ENCODE data around the gene CCDC3.

The CCDC3 gene

DNA sequence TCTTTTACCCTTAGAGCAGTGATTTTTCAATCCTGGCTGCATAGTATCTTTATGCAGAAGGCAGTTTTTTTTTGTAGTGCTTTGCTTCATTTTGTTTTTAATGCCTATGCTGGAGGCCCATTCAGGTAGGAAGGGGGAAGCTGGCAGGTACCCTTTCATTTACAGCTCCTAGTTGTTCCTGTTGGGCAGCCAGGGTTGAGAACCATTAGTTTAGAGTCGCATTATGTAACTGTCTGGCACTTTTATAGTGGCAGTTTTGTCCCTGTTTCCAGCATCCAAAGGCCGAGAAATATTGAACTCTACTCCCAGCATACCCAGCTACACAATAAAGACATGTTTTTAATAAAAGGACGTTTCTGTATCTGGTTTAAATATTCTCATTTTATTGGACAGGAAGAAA is 110.6 kb downstream of the CCDC3 start:
- WGBS (ENCODE audit: extremely low coverage, insufficient coverage, low lambda C conversion rate) = no CpG with 5 or more reads among the region's 3 CpGs
- Histone ChIP-seq H3K27ac (ENCODE audit: low read depth, low read length) (no peak overlapping the region), H3K27me3 (ENCODE audit: insufficient read depth, low read length, poor library complexity) (no peaks in the 10 kb centered on the region), H3K79me1 (ENCODE audit: low read length) (no peaks in the 10 kb centered on the region), H3K18ac (ENCODE audit: low read length) (no peak overlapping the region), H4K5ac (ENCODE audit: low read length) (no peak overlapping the region), H3K4ac (ENCODE audit: low read depth, low read length) (no peak overlapping the region), H2AK5ac (ENCODE audit: low read length) (no peak overlapping the region), H3K9ac (ENCODE audit: low read length) (no peak overlapping the region), H2BK5ac (ENCODE audit: low read length) (no peak overlapping the region), H3K4me1 (ENCODE audit: control insufficient read depth, low read depth, low read length) (no peaks in the 10 kb centered on the region), H2BK120ac (ENCODE audit: low read depth, low read length) (no peak overlapping the region), H3K4me3 (ENCODE audit: low read length) (no peak overlapping the region), H3K4me2 (ENCODE audit: low read length) (no peak overlapping the region), H2BK15ac (replicated peaks; ENCODE audit: low read depth) (no peak overlapping the region), H3K23ac (ENCODE audit: low read length) (no peak overlapping the region), H3K36me3 (ENCODE audit: control insufficient read depth, insufficient read depth, low read length) (no peaks in the 10 kb centered on the region), H3K79me2 (ENCODE audit: control insufficient read depth, insufficient read depth, low read length) (no peaks in the 10 kb centered on the region), H3K56ac (ENCODE audit: low read length) (no peak overlapping the region), H4K8ac (ENCODE audit: low read depth, low read length) (no peak overlapping the region)
- DNase-seq = no peak

DNA sequence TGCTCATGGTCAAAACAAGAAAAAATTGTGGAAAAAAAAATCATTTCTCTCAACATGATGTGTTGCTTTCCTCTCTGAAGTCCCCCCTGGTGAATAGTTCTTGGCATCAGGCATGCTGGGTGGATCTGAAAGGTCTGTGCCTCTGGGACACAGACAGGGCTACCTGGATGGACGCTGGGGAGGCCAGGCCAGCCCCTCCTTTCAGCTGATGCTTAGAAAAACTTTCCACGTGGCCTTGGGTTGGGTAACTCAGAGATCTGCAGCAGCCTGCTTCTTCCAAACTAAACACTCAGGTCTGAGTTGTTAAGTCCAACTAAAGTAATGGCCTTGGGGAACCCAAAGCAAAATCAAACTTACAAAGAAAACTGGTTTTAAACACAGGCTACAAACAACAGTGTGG is 113.0 kb downstream of the CCDC3 start:
- no peak overlapping the region for H2AK5ac ChIP-seq (ENCODE audit: low read length)
- no peak overlapping the region for H3K9ac ChIP-seq (ENCODE audit: low read length)
- no peaks in the 10 kb centered on the region for H3K4me1 ChIP-seq (ENCODE audit: control insufficient read depth, low read depth, low read length)
- H3K4ac ChIP-seq (ENCODE audit: low read depth, low read length) = no peak overlapping the region
- H3K56ac ChIP-seq (ENCODE audit: low read length) = no peak overlapping the region
- H2BK15ac ChIP-seq (replicated peaks; ENCODE audit: low read depth) = no peak overlapping the region
- H3K27ac ChIP-seq (ENCODE audit: low read depth, low read length) = no peak overlapping the region
- H2BK5ac ChIP-seq (ENCODE audit: low read length) = no peak overlapping the region
- H3K36me3 ChIP-seq (ENCODE audit: control insufficient read depth, insufficient read depth, low read length) = no peaks in the 10 kb centered on the region
- no peaks in the 10 kb centered on the region for H3K27me3 ChIP-seq (ENCODE audit: insufficient read depth, low read length, poor library complexity)
- no peak overlapping the region for H3K4me2 ChIP-seq (ENCODE audit: low read length)
- no peaks in the 10 kb centered on the region for H3K79me1 ChIP-seq (ENCODE audit: low read length)
- no peaks in the 10 kb centered on the region for H3K79me2 ChIP-seq (ENCODE audit: control insufficient read depth, insufficient read depth, low read length)
- no peak overlapping the region for H4K8ac ChIP-seq (ENCODE audit: low read depth, low read length)
- no peak overlapping the region for H3K23ac ChIP-seq (ENCODE audit: low read length)
- DNase-seq = no peak
- H3K4me3 ChIP-seq (ENCODE audit: low read length) = no peak overlapping the region
- WGBS (ENCODE audit: extremely low coverage, insufficient coverage, low lambda C conversion rate) = no CpG with 5 or more reads among the region's 2 CpGs
- H4K5ac ChIP-seq (ENCODE audit: low read length) = no peak overlapping the region
- H2BK120ac ChIP-seq (ENCODE audit: low read depth, low read length) = no peak overlapping the region
- H3K18ac ChIP-seq (ENCODE audit: low read length) = no peak overlapping the region

DNA sequence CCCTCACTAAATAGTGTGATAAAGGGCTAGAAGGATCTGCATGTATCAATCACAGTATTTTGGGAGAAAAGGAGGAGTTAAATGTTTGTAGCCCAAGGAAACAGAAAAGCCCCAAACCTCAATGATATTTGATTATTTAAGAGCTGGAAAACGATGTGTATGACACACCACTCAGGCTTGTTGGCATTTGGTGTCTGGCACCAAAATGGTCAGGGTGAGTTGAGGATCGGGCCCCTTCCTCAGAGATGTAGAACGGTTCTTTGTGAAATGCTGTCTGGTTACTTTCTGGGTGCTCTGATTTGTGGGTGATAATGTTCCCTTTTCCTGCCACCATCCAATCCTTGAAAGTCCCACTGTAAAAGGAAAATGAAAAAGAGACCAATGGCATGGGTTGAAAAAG is 113.7 kb downstream of the CCDC3 start:
- Histone ChIP-seq H3K79me2 (ENCODE audit: control insufficient read depth, insufficient read depth, low read length) (no peaks in the 10 kb centered on the region), H2AK5ac (ENCODE audit: low read length) (no peak overlapping the region), H3K79me1 (ENCODE audit: low read length) (no peaks in the 10 kb centered on the region), H3K4me1 (ENCODE audit: control insufficient read depth, low read depth, low read length) (no peaks in the 10 kb centered on the region), H3K4ac (ENCODE audit: low read depth, low read length) (no peak overlapping the region), H3K23ac (ENCODE audit: low read length) (no peak overlapping the region), H3K56ac (ENCODE audit: low read length) (no peak overlapping the region), H3K27ac (ENCODE audit: low read depth, low read length) (no peak overlapping the region), H3K36me3 (ENCODE audit: control insufficient read depth, insufficient read depth, low read length) (no peaks in the 10 kb centered on the region), H2BK15ac (replicated peaks; ENCODE audit: low read depth) (no peak overlapping the region), H4K8ac (ENCODE audit: low read depth, low read length) (no peak overlapping the region), H4K5ac (ENCODE audit: low read length) (no peak overlapping the region), H3K18ac (ENCODE audit: low read length) (no peak overlapping the region), H3K27me3 (ENCODE audit: insufficient read depth, low read length, poor library complexity) (no peaks in the 10 kb centered on the region), H2BK120ac (ENCODE audit: low read depth, low read length) (no peak overlapping the region), H3K9ac (ENCODE audit: low read length) (no peak overlapping the region), H3K4me2 (ENCODE audit: low read length) (no peak overlapping the region), H2BK5ac (ENCODE audit: low read length) (no peak overlapping the region), H3K4me3 (ENCODE audit: low read length) (no peak overlapping the region)
- WGBS (ENCODE audit: extremely low coverage, insufficient coverage, low lambda C conversion rate) = no CpG with 5 or more reads among the region's 3 CpGs
- DNase-seq = no peak

DNA sequence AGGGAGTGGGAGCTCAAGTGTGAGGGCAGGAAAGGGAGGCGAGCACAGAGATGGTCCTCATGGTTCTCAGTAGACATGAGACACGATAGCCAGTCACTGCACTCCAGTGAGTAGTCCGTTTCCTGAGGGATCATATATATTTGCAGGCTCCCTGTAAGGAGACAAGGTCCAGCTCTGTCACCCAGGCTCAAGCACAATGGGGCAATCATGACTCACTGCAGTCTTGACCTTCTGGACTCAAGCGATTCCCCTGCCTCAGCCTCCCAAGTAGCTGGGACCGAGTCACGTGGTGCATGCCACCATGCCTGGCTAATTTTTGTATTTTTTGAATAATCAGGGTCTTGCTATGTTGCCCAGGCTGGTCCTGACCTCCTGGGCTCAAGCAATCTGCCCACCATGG is 116.7 kb downstream of the CCDC3 start:
- Histone ChIP-seq H3K79me2 (ENCODE audit: control insufficient read depth, insufficient read depth, low read length) (no peaks in the 10 kb centered on the region), H3K9ac (ENCODE audit: low read length) (no peak overlapping the region), H2BK5ac (ENCODE audit: low read length) (no peak overlapping the region), H3K4me2 (ENCODE audit: low read length) (no peak overlapping the region), H2BK15ac (replicated peaks; ENCODE audit: low read depth) (no peak overlapping the region), H2BK120ac (ENCODE audit: low read depth, low read length) (no peak overlapping the region), H3K27ac (ENCODE audit: low read depth, low read length) (no peak overlapping the region), H3K79me1 (ENCODE audit: low read length) (no peaks in the 10 kb centered on the region), H4K5ac (ENCODE audit: low read length) (no peak overlapping the region), H3K18ac (ENCODE audit: low read length) (no peak overlapping the region), H3K23ac (ENCODE audit: low read length) (no peak overlapping the region), H3K36me3 (ENCODE audit: control insufficient read depth, insufficient read depth, low read length) (no peaks in the 10 kb centered on the region), H3K56ac (ENCODE audit: low read length) (no peak overlapping the region), H2AK5ac (ENCODE audit: low read length) (no peak overlapping the region), H4K8ac (ENCODE audit: low read depth, low read length) (no peak overlapping the region), H3K4ac (ENCODE audit: low read depth, low read length) (no peak overlapping the region), H3K4me3 (ENCODE audit: low read length) (no peak overlapping the region), H3K27me3 (ENCODE audit: insufficient read depth, low read length, poor library complexity) (no peaks in the 10 kb centered on the region), H3K4me1 (ENCODE audit: control insufficient read depth, low read depth, low read length) (no peaks in the 10 kb centered on the region)
- DNase-seq = no peak
- WGBS (ENCODE audit: extremely low coverage, insufficient coverage, low lambda C conversion rate) = no CpG with 5 or more reads among the region's 6 CpGs

DNA sequence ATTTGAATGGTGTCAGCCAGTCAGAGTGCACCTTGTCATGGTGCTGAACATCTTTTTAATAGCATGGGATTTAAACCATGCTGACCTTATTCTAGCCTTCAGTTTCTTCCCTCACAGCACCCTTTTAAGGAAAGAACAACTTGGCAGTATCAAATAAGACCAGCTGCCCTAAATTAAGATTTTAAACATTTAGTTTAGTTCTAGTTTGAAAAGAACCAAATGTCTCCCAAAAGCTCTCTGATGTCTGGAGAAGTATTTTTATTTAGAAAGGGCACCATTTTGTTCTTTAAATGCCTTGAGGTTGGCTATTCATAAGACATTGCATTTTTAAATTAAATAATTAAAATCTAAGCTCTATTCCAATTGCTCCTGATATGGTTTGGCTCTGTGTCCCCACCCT is 121.1 kb downstream of the CCDC3 start:
- no peak overlapping the region for H3K23ac ChIP-seq (ENCODE audit: low read length)
- no peaks in the 10 kb centered on the region for H3K36me3 ChIP-seq (ENCODE audit: control insufficient read depth, insufficient read depth, low read length)
- H3K4me2 ChIP-seq (ENCODE audit: low read length) = no peak overlapping the region
- no peak overlapping the region for H2BK15ac ChIP-seq (replicated peaks; ENCODE audit: low read depth)
- no peak overlapping the region for H2AK5ac ChIP-seq (ENCODE audit: low read length)
- no peak overlapping the region for H3K27ac ChIP-seq (ENCODE audit: low read depth, low read length)
- no peak overlapping the region for H3K56ac ChIP-seq (ENCODE audit: low read length)
- no peaks in the 10 kb centered on the region for H3K79me1 ChIP-seq (ENCODE audit: low read length)
- no peak overlapping the region for H2BK120ac ChIP-seq (ENCODE audit: low read depth, low read length)
- no peak overlapping the region for H4K8ac ChIP-seq (ENCODE audit: low read depth, low read length)
- H3K4ac ChIP-seq (ENCODE audit: low read depth, low read length) = no peak overlapping the region
- H4K5ac ChIP-seq (ENCODE audit: low read length) = no peak overlapping the region
- no peaks in the 10 kb centered on the region for H3K27me3 ChIP-seq (ENCODE audit: insufficient read depth, low read length, poor library complexity)
- DNase-seq = no peak
- no peak overlapping the region for H3K18ac ChIP-seq (ENCODE audit: low read length)
- no peak overlapping the region for H3K9ac ChIP-seq (ENCODE audit: low read length)
- H2BK5ac ChIP-seq (ENCODE audit: low read length) = no peak overlapping the region
- no peaks in the 10 kb centered on the region for H3K4me1 ChIP-seq (ENCODE audit: control insufficient read depth, low read depth, low read length)
- H3K4me3 ChIP-seq (ENCODE audit: low read length) = no peak overlapping the region
- no peaks in the 10 kb centered on the region for H3K79me2 ChIP-seq (ENCODE audit: control insufficient read depth, insufficient read depth, low read length)

DNA sequence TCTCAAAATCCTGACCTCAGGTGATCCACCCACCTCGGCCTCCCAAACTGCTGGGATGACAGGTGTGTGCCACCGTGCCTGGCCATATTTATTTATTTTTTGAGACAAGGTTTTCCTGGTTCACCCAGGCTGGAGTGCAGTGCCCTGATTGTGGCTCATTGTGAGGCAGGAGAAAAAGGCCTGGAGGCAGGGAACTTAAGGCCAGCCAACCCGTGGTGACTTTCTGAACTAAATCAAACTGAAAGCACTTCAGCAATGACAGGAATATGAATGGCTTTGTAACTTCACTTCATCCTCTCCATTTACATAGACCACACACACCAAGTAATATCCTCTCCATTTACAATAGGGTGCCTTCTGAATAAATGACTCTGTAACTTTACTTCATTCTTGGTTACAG is 124.4 kb downstream of the CCDC3 start:
- Histone ChIP-seq H3K9ac (ENCODE audit: low read length) (no peak overlapping the region), H3K23ac (ENCODE audit: low read length) (no peak overlapping the region), H3K4me1 (ENCODE audit: control insufficient read depth, low read depth, low read length) (no peaks in the 10 kb centered on the region), H2BK15ac (replicated peaks; ENCODE audit: low read depth) (no peak overlapping the region), H2AK5ac (ENCODE audit: low read length) (no peak overlapping the region), H2BK120ac (ENCODE audit: low read depth, low read length) (no peak overlapping the region), H3K4me3 (ENCODE audit: low read length) (no peak overlapping the region), H3K4ac (ENCODE audit: low read depth, low read length) (no peak overlapping the region), H3K27ac (ENCODE audit: low read depth, low read length) (no peak overlapping the region), H3K27me3 (ENCODE audit: insufficient read depth, low read length, poor library complexity) (no peaks in the 10 kb centered on the region), H4K8ac (ENCODE audit: low read depth, low read length) (no peak overlapping the region), H2BK5ac (ENCODE audit: low read length) (no peak overlapping the region), H3K79me2 (ENCODE audit: control insufficient read depth, insufficient read depth, low read length) (no peaks in the 10 kb centered on the region), H3K18ac (ENCODE audit: low read length) (no peak overlapping the region), H3K36me3 (ENCODE audit: control insufficient read depth, insufficient read depth, low read length) (no peaks in the 10 kb centered on the region), H3K56ac (ENCODE audit: low read length) (no peak overlapping the region), H3K4me2 (ENCODE audit: low read length) (no peak overlapping the region), H3K79me1 (ENCODE audit: low read length) (no peaks in the 10 kb centered on the region), H4K5ac (ENCODE audit: low read length) (no peak overlapping the region)
- DNase-seq = no peak
- no CpG with 5 or more reads among the region's 3 CpGs for WGBS (ENCODE audit: extremely low coverage, insufficient coverage, low lambda C conversion rate)
